Upper lobe of right lung (tissue), 1 donor: Measurements from ENCODE around the gene ARL4C. TPM values are rescaled to one million over a fixed set of nuclear protein-coding genes. Genes with fewer than 3 reads are reported as not detected.

Experiments
- ATAC-seq: fragments of 200-7000 bp; cut with Tn5 transposase; one replicate; pipeline ENCODE4 v1.9.1; 2020; ENCODE audit warnings: mild to moderate bottlenecking, moderate library complexity
- DNase-seq: peaks from one replicate; pipeline ENCODE4 v3.0.0-alpha.2; 2020
- H3K27ac ChIP-seq: fragments of 200-600 bp; one replicate; pipeline ENCODE4 v1.8.0; 2022
- H3K27me3 ChIP-seq: fragments of 200-600 bp; one replicate; pipeline ENCODE4 v1.8.0; 2022; ENCODE audit warnings: mild to moderate bottlenecking
- H3K36me3 ChIP-seq: fragments of 200-600 bp; one replicate; pipeline ENCODE4 v1.8.0; 2022
- H3K4me1 ChIP-seq: fragments of 200-600 bp; one replicate; pipeline ENCODE4 v1.8.0; 2022
- H3K4me3 ChIP-seq: fragments of 200-600 bp; one replicate; pipeline ENCODE4 v1.8.0; 2022; ENCODE audit warnings: mild to moderate bottlenecking
- H3K9me3 ChIP-seq: fragments of 200-600 bp; one replicate; pipeline ENCODE4 v1.8.0; 2022
- intact Hi-C: fragments of 100-400 bp; cut with DNase I; formaldehyde crosslinking; loops from one replicate; pipeline ENCODE4 v1.11.0; 2022
- total RNA-seq: library from RNA; stranded (reverse); fragmentation: NEBNext Ultra II Directional; extraction: Animal tissue kit (Norgen Biotek cat#: 25700); gene quantifications from one replicate; pipeline ENCODE4 v1.2.1, GENCODE V29; 2021
- TF ChIP-seq, protein P1 (sequence below): fragments of 200-600 bp; IDR thresholded peaks from one replicate; pipeline ENCODE4 v1.8.0; 2022; ENCODE audit warnings: antibody characterized with exemption
- donor health status: DM: no; HTN: yes; CAD: no; lungs with severe emphysema.

ARL4C gene
- total RNA-seq, 1 donor from 2014 or later: 21.2 TPM

GRCh38 chr2:234453216-234453615, 43.7 kb downstream of the ARL4C start:
- Histone ChIP-seq H3K36me3 (no peaks in the 10 kb centered on the region), H3K4me1 (no peaks in the 10 kb centered on the region), H3K4me3 (no peak overlapping the region), H3K9me3 (no peaks in the 10 kb centered on the region), H3K27me3 (no peaks in the 10 kb centered on the region), H3K27ac (no peak overlapping the region)
- no peak for DNase-seq
- intact Hi-C loops: no loop called here
- ATAC-seq: no peak
- TF ChIP-seq, protein P1, sequence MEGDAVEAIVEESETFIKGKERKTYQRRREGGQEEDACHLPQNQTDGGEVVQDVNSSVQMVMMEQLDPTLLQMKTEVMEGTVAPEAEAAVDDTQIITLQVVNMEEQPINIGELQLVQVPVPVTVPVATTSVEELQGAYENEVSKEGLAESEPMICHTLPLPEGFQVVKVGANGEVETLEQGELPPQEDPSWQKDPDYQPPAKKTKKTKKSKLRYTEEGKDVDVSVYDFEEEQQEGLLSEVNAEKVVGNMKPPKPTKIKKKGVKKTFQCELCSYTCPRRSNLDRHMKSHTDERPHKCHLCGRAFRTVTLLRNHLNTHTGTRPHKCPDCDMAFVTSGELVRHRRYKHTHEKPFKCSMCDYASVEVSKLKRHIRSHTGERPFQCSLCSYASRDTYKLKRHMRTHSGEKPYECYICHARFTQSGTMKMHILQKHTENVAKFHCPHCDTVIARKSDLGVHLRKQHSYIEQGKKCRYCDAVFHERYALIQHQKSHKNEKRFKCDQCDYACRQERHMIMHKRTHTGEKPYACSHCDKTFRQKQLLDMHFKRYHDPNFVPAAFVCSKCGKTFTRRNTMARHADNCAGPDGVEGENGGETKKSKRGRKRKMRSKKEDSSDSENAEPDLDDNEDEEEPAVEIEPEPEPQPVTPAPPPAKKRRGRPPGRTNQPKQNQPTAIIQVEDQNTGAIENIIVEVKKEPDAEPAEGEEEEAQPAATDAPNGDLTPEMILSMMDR: no peak

GRCh38 chr2:234451852-234452625, 44.8 kb downstream of the ARL4C start:
- Histone ChIP-seq H3K9me3 (no peaks in the 10 kb centered on the region), H3K36me3 (no peaks in the 10 kb centered on the region), H3K4me1 (peaks cover 6% of the 10 kb centered on the region), H3K27me3 (no peaks in the 10 kb centered on the region), H3K27ac (no peak overlapping the region), H3K4me3 (no peak overlapping the region)
- intact Hi-C loops: no loop called here
- no peak for ATAC-seq
- TF ChIP-seq, protein P1: no peak
- no peak for DNase-seq

DNA sequence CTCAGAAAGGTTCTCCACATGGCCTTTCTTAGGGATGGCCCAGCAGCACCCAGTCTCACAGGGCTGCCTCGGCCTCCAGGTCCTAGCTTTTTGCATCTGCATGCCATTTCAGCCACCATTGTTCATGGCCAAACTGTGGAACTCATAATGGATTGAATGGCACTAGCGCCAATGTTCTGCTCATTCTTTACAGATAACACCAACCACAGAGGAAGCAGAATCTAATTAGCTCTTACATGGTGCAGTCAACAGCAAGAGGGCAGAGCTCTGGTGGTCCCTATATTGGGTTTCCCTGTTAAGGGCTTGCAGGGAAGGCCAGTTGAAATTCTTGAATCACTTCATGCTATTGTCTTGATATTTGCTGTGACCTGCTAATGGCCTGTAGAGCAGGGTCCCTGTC, 45.6 kb downstream of the ARL4C start:
- no peaks in the 10 kb centered on the region for H3K36me3 ChIP-seq
- no peak for DNase-seq
- H3K27me3 ChIP-seq: no peaks in the 10 kb centered on the region
- no peak overlapping the region for H3K27ac ChIP-seq
- intact Hi-C loops: no loop called here
- no peaks in the 10 kb centered on the region for H3K9me3 ChIP-seq
- no peak overlapping the region for H3K4me3 ChIP-seq
- no peak for ATAC-seq
- TF ChIP-seq, protein P1: no peak
- peaks cover 14% of the 10 kb centered on the region for H3K4me1 ChIP-seq

- no peak for DNase-seq
- TF ChIP-seq, protein P1: no peak
- no peak overlapping the region for H3K4me3 ChIP-seq
- no peak for ATAC-seq
- peaks cover 20% of the 10 kb centered on the region for H3K4me1 ChIP-seq
- no peaks in the 10 kb centered on the region for H3K9me3 ChIP-seq
- H3K36me3 ChIP-seq: no peaks in the 10 kb centered on the region
- no peaks in the 10 kb centered on the region for H3K27me3 ChIP-seq
- no peak overlapping the region for H3K27ac ChIP-seq
- intact Hi-C loops: no loop called here
Measured at GRCh38 chr2:234450431-234451124, 46.3 kb downstream of the ARL4C start.

- Histone ChIP-seq H3K4me3 (no peak overlapping the region), H3K27ac (no peak overlapping the region), H3K9me3 (no peaks in the 10 kb centered on the region), H3K4me1 (peaks cover 35% of the 10 kb centered on the region), H3K36me3 (no peaks in the 10 kb centered on the region), H3K27me3 (no peaks in the 10 kb centered on the region)
- TF ChIP-seq, protein P1: no peak
- DNase-seq (no peak), ATAC-seq (no peak)
- intact Hi-C loops: no loop called here
Measured at GRCh38 chr2:234448506-234449184, 48.2 kb downstream of the ARL4C start.
